ENCODE measurements around the gene MAPKAPK2.
A peak's percentile ranks its signal among the peaks of the same experiment; 100 is the strongest.
"Not testable (repeated sequence)": the region's sequence is repeated elsewhere in the genome, so short reads cannot be mapped to it uniquely, and the experiment has no call there.

Gene MAPKAPK2

GRCh38 chr1:206684478-206685333 is at the start of gene MAPKAPK2:
Gene MAPKAPK2 (plus strand): TSS chr1:206684905. CDS start chr1:206685230, 325 bp downstream.
- DNase-seq (ENCODE audit: low read depth, low spot score), result peak; percentile 41

- peak; percentile 79 for DNase-seq (ENCODE audit: low read depth, low spot score)
Observed at GRCh38 chr1:206635080-206635977, 49.4 kb upstream of the MAPKAPK2 start, which contains the start of gene DYRK3. Gene DYRK3 (plus strand): TSS chr1:206635536. CDS start chr1:206635704, 168 bp downstream.

- no peak for DNase-seq (ENCODE audit: low read depth, low spot score)
Observed at GRCh38 chr1:206635978-206636345, 48.7 kb upstream of the MAPKAPK2 start.

GRCh38 chr1:206636671-206637070 is 48.0 kb upstream of the MAPKAPK2 start:
- no peak for DNase-seq (ENCODE audit: low read depth, low spot score)

GRCh38 chr1:206637605-206638004 is 47.1 kb upstream of the MAPKAPK2 start:
- no peak for DNase-seq (ENCODE audit: low read depth, low spot score)

- not testable (repeated sequence) for DNase-seq (ENCODE audit: low read depth, low spot score)
Observed at GRCh38 chr1:206642074-206642473, 42.6 kb upstream of the MAPKAPK2 start.

GRCh38 chr1:206643118-206643698 is 41.5 kb upstream of the MAPKAPK2 start:
- no peak for DNase-seq (ENCODE audit: low read depth, low spot score)

GRCh38 chr1:206646504-206646903 is 38.2 kb upstream of the MAPKAPK2 start:
- DNase-seq (ENCODE audit: low read depth, low spot score), result no peak

GRCh38 chr1:206647224-206647623 is 37.5 kb upstream of the MAPKAPK2 start:
- no peak for DNase-seq (ENCODE audit: low read depth, low spot score)

GRCh38 chr1:206649261-206649921 is 35.3 kb upstream of the MAPKAPK2 start:
- DNase-seq (ENCODE audit: low read depth, low spot score), result no peak

GRCh38 chr1:206651014-206651413 is 33.7 kb upstream of the MAPKAPK2 start:
- DNase-seq (ENCODE audit: low read depth, low spot score), result no peak

GRCh38 chr1:206651958-206652890 is 32.5 kb upstream of the MAPKAPK2 start:
- no peak for DNase-seq (ENCODE audit: low read depth, low spot score)

GRCh38 chr1:206653715-206654459 is 30.8 kb upstream of the MAPKAPK2 start:
- DNase-seq (ENCODE audit: low read depth, low spot score), result no peak

GRCh38 chr1:206654828-206655227 is 29.9 kb upstream of the MAPKAPK2 start:
- no peak for DNase-seq (ENCODE audit: low read depth, low spot score)

GRCh38 chr1:206655471-206655882 is 29.2 kb upstream of the MAPKAPK2 start:
- DNase-seq (ENCODE audit: low read depth, low spot score), result no peak

GRCh38 chr1:206656936-206657335 is 27.8 kb upstream of the MAPKAPK2 start:
- DNase-seq (ENCODE audit: low read depth, low spot score), result no peak

- no peak for DNase-seq (ENCODE audit: low read depth, low spot score)
Observed at GRCh38 chr1:206657751-206658150, 27.0 kb upstream of the MAPKAPK2 start.

- peak; percentile 21 for DNase-seq (ENCODE audit: low read depth, low spot score)
Observed at GRCh38 chr1:206658264-206658980, 26.3 kb upstream of the MAPKAPK2 start.

GRCh38 chr1:206658981-206659273 is 25.8 kb upstream of the MAPKAPK2 start:
- DNase-seq (ENCODE audit: low read depth, low spot score), result no peak
